ENCODE results near the gene LRRN4CL.

Gene LRRN4CL

DNA sequence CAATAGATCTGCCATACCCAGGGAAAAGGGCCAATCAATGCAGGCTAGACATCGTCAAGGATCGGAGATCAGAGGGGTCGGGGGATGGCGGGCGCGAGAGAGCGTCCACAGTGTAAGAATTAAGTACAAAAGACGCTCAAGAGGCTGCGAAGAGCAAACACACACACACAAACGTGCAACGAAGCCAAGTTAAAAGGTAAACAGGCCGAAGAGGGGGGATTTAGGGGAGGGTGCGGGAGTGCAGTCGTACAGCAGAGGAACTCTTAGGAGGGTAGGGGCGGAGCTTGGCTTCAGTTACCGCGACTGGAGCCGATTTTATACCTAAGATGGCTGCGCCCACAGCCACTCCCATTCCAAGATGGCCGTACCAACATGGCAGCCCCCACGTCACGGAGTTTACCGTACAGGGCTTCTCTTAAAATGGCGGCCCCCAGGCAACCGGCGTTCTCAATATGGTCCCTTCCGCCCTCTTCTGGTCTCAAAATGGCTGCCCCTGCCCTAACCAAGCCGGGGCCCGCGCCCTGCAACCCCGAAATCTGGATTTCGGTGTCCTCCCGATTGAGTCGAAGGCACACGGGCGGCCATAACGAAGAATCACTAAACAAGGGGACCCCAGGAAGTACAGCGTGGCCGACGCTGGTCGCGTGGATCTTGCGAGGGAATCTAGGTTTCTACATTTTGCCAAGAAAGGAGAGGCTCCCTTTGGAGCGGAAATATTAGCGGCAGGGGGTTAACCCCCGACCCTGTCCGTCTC lies 20.1 kb upstream of the LRRN4CL start:
- peak overlapping the region; percentile 68 for H3K4me3 ChIP-seq (ENCODE audit: low read depth, low read length)
- TF ChIP-seq, protein P1, sequence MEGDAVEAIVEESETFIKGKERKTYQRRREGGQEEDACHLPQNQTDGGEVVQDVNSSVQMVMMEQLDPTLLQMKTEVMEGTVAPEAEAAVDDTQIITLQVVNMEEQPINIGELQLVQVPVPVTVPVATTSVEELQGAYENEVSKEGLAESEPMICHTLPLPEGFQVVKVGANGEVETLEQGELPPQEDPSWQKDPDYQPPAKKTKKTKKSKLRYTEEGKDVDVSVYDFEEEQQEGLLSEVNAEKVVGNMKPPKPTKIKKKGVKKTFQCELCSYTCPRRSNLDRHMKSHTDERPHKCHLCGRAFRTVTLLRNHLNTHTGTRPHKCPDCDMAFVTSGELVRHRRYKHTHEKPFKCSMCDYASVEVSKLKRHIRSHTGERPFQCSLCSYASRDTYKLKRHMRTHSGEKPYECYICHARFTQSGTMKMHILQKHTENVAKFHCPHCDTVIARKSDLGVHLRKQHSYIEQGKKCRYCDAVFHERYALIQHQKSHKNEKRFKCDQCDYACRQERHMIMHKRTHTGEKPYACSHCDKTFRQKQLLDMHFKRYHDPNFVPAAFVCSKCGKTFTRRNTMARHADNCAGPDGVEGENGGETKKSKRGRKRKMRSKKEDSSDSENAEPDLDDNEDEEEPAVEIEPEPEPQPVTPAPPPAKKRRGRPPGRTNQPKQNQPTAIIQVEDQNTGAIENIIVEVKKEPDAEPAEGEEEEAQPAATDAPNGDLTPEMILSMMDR (conservative IDR thresholded peaks at IDR 0.05; ENCODE audit: low read depth, low read length), result no peak

DNA sequence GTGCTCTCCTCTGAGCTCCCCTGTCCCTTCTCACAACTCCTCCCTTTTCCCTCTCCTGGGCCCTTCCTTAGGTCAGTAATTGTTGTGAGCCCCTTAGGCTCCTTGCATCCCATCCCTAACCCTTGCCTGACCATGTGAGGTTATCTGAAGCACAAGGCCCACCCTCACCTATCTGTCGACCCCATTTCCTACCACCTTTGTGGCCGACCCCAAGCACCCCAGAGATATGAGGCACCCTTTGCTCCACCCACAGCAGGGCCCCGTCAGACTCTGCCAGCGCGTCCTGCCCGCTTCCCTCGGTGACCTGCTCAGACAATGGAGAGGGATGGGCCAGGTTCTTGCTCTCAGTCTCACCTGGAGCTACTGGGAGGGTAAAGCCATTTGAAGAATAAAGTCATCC lies 19.5 kb upstream of the LRRN4CL start:
- no peak for DNase-seq (ENCODE audit: low read depth)
- H3K4me3 ChIP-seq (ENCODE audit: low read depth, low read length), result peak overlapping the region; percentile 68
- TF ChIP-seq, protein P1 (conservative IDR thresholded peaks at IDR 0.05; ENCODE audit: low read depth, low read length), result no peak

More for the DNA sequence above, 20.1 kb upstream of the LRRN4CL start:
- peak; percentile 99 for DNase-seq (ENCODE audit: low read depth)

DNA sequence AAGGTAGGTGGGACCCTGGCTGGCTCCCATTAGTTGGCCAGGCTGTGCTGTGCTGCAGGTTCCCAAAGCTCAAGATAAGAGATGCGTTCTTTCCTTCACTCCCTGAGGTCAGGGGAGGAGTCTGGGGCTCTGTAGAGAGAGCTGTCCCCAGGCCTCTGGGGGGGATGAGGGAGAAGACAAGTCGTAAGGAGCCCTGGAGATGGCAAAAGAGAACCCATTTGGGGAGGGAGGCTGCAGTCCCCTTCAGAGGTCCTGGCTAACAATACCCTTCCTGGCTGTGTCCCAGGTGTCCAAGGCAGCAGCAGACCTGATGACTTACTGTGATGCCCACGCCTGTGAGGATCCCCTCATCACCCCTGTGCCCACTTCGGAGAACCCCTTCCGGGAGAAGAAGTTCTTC lies 19.1 kb upstream of the LRRN4CL start:
- DNase-seq (ENCODE audit: low read depth), result no peak
- TF ChIP-seq, protein P1 (conservative IDR thresholded peaks at IDR 0.05; ENCODE audit: low read depth, low read length), result no peak
- peak overlapping the region; percentile 68 for H3K4me3 ChIP-seq (ENCODE audit: low read depth, low read length)

DNA sequence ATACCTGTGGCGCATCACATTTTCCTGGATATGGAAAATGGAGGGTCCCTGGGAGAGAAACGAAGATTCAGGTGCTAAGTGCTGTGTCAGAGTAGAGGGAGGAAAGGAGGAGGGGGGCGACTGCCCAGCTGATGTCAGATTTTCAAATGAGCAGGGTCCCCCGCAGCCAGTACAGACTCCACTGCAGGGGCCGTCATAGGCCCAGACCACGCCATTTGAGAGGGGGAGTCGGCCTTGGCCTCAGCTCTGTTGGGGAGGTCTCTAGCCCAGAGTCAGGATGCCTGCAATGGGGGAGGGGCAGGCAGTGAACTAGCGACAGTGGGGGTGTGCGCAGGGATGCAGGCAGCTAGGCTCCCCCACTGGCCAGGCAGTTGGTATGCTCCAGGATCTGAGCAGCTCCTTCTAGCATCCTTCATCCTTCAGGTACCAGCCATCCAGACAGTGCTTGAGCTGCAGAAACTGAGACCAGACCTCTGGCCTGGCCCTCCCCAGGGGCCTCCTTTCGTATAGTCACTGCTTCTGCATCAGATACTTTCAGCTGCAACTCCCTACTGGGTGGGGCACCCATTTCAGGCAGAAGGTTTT lies 18.0 kb upstream of the LRRN4CL start, which contains the start of the genes BSCL2 and GNG3:
BSCL2 (minus strand) TSS at position 148 of the 585 bp plus-strand sequence. CDS start 229 bp downstream, outside the sequence.
GNG3 (plus strand) TSS at position 400 of the 585 bp plus-strand sequence. CDS start 620 bp downstream, outside the sequence.
- TF ChIP-seq, protein P1 (conservative IDR thresholded peaks at IDR 0.05; ENCODE audit: low read depth, low read length), result no peak
- peak within 1 kb of the TSS; percentile 82 for H3K4me3 ChIP-seq (ENCODE audit: low read depth, low read length)
- DNase-seq (ENCODE audit: low read depth), result no peak

DNA sequence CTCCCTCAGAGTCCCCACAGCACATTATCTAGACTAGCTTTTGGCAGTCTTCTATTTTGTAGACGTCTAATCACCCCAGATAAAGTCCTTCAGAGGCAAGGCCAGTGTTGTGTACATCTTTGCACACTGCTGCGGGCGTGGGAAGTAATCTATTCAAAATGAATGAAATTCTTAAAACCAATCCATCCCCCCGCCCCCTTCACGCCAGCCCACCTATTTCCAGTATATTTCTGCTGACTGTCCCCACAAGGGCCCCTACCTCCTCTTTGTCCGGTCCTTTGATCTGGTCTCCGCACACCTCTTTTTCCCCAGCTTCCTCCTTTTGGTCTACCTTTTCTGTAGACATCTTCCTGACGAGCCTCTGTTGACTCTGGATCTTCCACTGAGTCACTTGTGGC lies 17.5 kb upstream of the LRRN4CL start:
- no peak overlapping the region for H3K4me3 ChIP-seq (ENCODE audit: low read depth, low read length)
- TF ChIP-seq, protein P1 (conservative IDR thresholded peaks at IDR 0.05; ENCODE audit: low read depth, low read length), result no peak
- DNase-seq (ENCODE audit: low read depth), result no peak

DNA sequence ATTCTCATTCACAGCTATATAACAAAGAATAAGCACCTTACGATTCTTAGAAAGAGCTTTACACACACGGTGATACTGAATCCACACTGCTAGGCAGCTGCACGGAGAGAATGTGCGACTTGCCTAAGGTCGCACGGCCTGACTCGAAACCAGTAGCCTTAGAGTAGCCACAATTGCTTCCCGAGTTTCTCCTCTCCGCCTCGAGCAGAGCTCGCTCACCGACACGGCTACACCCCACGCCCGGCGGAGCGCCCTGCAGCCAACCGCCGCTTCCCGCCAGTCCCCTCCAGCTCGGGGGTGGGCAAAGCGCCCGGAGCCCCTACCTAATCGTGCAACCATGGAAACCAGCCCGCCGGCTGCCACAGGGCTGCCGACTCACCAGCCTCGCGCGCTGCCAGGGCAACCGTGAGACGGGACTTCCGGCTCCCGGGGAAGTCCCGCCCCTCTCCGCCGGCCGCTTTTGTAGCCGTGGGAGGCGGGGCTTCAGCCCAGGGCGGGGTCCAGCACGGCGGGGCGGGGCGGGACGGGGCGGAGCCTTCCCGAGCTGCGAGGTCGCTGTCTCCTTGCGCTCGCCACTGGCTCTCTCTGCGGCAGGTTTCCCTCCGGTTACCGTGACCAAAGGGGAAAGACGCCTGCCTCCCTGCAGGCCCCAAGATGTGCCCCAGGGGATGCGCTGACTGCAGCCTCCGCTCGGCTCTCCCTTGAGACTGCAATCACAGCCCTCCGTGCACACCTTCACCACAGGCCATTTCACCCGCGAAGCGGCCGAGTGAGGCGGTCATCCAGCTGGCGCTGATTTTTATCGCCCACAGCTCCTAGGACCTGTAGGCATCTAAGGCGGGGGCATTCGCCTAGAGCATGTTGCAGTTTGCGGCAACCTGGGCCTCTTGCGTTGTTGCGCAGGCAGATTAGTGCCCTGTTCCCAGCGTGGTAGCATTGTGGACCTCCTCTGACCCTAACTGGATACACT lies 16.8 kb upstream of the LRRN4CL start:
- DNase-seq (ENCODE audit: low read depth), result peak; percentile 94
- TF ChIP-seq, protein P1 (conservative IDR thresholded peaks at IDR 0.05; ENCODE audit: low read depth, low read length), result no peak

More for the DNA sequence above, 16.8 kb upstream of the LRRN4CL start:
- H3K4me3 ChIP-seq (ENCODE audit: low read depth, low read length), result peak overlapping the region; percentile 82

All from choroid plexus epithelial cell (primary cell).